Mesothelial cell of epicardium (in vitro differentiated cells): ENCODE results near the gene PHF20. TPM values are rescaled to one million over a fixed set of nuclear protein-coding genes. Genes with fewer than 3 reads are reported as not detected.

Experiments
- DNase-seq, 2 experiments: peaks; one replicate each; pipeline ENCODE4 v3.0.0; 2021; ENCODE audit warnings: low spot score in 2 of 2; ENCODE audit not compliant: unreplicated experiment in 2 of 2
- H3K27ac Mint-ChIP-seq: 2 replicates; pipeline ENCODE4 v1.8.0; 2021; ENCODE audit warnings: mixed read lengths
- H3K27me3 Mint-ChIP-seq: 2 replicates; pipeline ENCODE4 v1.8.0; 2021; ENCODE audit warnings: low read depth, mixed read lengths
- H3K36me3 Mint-ChIP-seq: 2 replicates; pipeline ENCODE4 v1.8.0; 2021; ENCODE audit warnings: mixed read lengths
- H3K4me1 Mint-ChIP-seq: 2 replicates; pipeline ENCODE4 v1.8.0; 2021; ENCODE audit warnings: mixed read lengths
- H3K4me3 Mint-ChIP-seq: 2 replicates; pipeline ENCODE4 v1.8.0; 2021; ENCODE audit warnings: mild to moderate bottlenecking, moderate library complexity, mixed read lengths
- H3K9me3 Mint-ChIP-seq: 2 replicates; pipeline ENCODE4 v1.8.0; 2021; ENCODE audit warnings: mixed read lengths
- total RNA-seq: library from RNA; stranded (reverse); gene quantifications from 3 replicates; pipeline ENCODE4 v1.2.1, GENCODE V29; 2021
- TF ChIP-seq, protein P1 (sequence below): fragments of 200-600 bp; sonication (generic); IDR thresholded peaks from one replicate; pipeline ENCODE4 v1.5.0; 2021; ENCODE audit warnings: antibody characterized with exemption; ENCODE audit not compliant: unreplicated experiment

PHF20 gene
- total RNA-seq, 1 donor from 2014 or later = 48.6 TPM

GRCh38 chr20:35767683-35768481 lies 3.9 kb upstream of the PHF20 start:
- TF ChIP-seq, protein P1, sequence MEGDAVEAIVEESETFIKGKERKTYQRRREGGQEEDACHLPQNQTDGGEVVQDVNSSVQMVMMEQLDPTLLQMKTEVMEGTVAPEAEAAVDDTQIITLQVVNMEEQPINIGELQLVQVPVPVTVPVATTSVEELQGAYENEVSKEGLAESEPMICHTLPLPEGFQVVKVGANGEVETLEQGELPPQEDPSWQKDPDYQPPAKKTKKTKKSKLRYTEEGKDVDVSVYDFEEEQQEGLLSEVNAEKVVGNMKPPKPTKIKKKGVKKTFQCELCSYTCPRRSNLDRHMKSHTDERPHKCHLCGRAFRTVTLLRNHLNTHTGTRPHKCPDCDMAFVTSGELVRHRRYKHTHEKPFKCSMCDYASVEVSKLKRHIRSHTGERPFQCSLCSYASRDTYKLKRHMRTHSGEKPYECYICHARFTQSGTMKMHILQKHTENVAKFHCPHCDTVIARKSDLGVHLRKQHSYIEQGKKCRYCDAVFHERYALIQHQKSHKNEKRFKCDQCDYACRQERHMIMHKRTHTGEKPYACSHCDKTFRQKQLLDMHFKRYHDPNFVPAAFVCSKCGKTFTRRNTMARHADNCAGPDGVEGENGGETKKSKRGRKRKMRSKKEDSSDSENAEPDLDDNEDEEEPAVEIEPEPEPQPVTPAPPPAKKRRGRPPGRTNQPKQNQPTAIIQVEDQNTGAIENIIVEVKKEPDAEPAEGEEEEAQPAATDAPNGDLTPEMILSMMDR = no peak
- Mint-ChIP-seq H3K27ac (peak overlapping the region; percentile 87), H3K9me3 (peaks cover 6% of the 10 kb centered on the region), H3K36me3 (no peaks in the 10 kb centered on the region), H3K4me1 (peaks cover 23% of the 10 kb centered on the region), H3K4me3 (no peak overlapping the region), H3K27me3 (no peaks in the 10 kb centered on the region)
- DNase-seq = no peak

DNA sequence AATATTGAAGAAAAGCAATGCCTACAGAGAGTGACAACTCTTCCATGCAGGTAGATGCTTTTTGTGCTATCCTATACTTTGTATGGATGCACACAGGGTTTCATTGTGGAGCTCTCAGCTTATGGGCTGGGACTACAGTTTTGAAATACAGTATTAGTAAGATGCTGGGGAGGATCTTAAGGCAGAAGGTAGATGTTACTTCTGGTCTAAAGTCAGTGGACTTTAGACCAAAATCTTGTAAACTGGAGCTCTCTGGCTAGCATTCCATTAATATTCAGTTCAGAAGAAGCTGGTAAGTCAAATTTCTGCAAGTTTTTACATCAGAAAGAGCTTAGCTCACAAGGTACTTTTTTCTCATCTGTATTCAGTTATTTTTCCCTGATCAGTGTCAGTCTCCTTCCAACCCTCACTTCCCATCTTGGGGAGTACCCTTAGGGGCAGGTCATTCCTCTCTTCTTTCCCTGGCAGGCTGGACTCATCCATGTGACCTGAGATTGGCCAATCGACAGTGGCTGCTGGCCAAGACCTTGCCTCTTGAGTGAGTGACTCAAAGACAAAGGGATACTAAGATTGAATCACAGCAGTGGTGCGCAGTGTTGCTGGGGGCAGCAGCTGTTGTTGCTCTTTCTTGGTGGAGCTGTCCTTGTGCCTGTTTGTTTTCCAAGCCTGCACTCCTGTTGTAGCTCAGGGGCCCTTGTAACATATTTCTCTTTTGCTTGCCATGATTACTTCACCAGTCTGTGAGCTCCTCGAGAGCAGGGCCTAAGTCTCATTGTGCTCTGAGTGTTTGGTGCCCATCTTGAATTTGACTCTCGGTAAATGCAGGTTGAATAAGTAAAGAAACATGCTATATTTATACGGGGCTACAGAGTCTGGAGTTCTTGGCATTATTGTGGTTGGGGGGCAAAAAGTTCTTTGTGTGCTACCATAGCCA lies 2.8 kb upstream of the PHF20 start:
- Mint-ChIP-seq H3K27me3 (no peaks in the 10 kb centered on the region), H3K36me3 (no peaks in the 10 kb centered on the region), H3K4me3 (no peak overlapping the region), H3K27ac (peak overlapping the region; percentile 87), H3K9me3 (peaks cover 6% of the 10 kb centered on the region), H3K4me1 (peaks cover 35% of the 10 kb centered on the region)
- TF ChIP-seq, protein P1 = no peak
- DNase-seq = peak in 1 of 2 experiments; percentile 49

- H3K27me3 Mint-ChIP-seq = no peaks in the 10 kb centered on the region
- TF ChIP-seq, protein P1 = no peak
- H3K9me3 Mint-ChIP-seq = peaks cover 6% of the 10 kb centered on the region
- no peak for DNase-seq
- H3K27ac Mint-ChIP-seq = peak overlapping the region; percentile 88
- H3K36me3 Mint-ChIP-seq = peaks cover 6% of the 10 kb centered on the region
- H3K4me3 Mint-ChIP-seq = peak overlapping the region; percentile 66
- peaks cover 43% of the 10 kb centered on the region for H3K4me1 Mint-ChIP-seq
Measured at GRCh38 chr20:35771367-35771688, 487 bp upstream of the PHF20 start.

- H3K27ac Mint-ChIP-seq = peak overlapping the region; percentile 94
- DNase-seq = no peak
- TF ChIP-seq, protein P1 = no peak
- peaks cover 6% of the 10 kb centered on the region for H3K9me3 Mint-ChIP-seq
- H3K4me3 Mint-ChIP-seq = peak overlapping the region; percentile 85
- peaks cover 51% of the 10 kb centered on the region for H3K4me1 Mint-ChIP-seq
- H3K36me3 Mint-ChIP-seq = peaks cover 6% of the 10 kb centered on the region
- no peaks in the 10 kb centered on the region for H3K27me3 Mint-ChIP-seq
Measured at GRCh38 chr20:35772563-35773058, 796 bp downstream of the PHF20 start.

DNA sequence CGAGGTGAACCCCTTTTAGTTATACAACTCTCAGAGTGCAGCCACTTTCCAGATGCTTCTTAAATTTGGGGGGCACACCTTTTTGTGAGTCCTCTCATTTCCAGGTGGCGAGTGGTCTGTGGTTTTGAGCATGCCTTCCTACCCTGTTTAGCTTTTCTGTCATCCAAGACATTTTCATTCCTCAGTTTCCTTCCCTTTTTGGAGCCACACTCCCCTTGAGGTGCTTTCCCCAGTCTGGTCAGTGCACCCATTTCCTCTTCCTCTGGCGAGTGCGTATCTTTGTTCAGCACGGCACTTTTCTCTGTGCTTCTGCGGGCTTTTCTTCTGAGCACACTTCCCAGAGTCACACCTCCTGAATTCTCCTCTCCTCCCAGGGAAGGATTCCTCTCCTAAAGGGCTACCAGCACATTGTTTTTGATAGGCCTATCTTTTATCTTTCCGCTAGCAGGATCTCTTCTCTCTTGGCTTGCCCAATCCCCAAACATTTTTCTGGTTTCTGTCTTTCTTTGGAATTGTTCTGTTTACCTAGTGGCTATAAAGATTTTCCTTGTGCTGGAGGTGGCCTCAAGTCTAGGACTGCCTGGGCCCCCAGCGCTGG lies 1.4 kb downstream of the PHF20 start:
- peak overlapping the region; percentile 94 for H3K27ac Mint-ChIP-seq
- peaks cover 6% of the 10 kb centered on the region for H3K9me3 Mint-ChIP-seq
- H3K36me3 Mint-ChIP-seq = peaks cover 6% of the 10 kb centered on the region
- TF ChIP-seq, protein P1 = no peak
- H3K27me3 Mint-ChIP-seq = no peaks in the 10 kb centered on the region
- H3K4me3 Mint-ChIP-seq = peak overlapping the region; percentile 85
- DNase-seq = no peak
- peaks cover 45% of the 10 kb centered on the region for H3K4me1 Mint-ChIP-seq
